ENCODE measurements around the gene HLA-DOA. TPM values are rescaled to one million over a fixed set of nuclear protein-coding genes. Genes with fewer than 3 reads are reported as not detected.

HLA-DOA gene
- total RNA-seq, 1 donor from 2014 or later = 4.1 TPM

GRCh38 chr6:33050014-33050810 lies 40.8 kb upstream of the HLA-DOA start:
- H3K27ac Mint-ChIP-seq = no peak overlapping the region
- peaks cover 11% of the 10 kb centered on the region for H3K27me3 Mint-ChIP-seq
- H3K4me1 Mint-ChIP-seq (ENCODE audit: low read depth) = peaks cover 28% of the 10 kb centered on the region
- no peaks in the 10 kb centered on the region for H3K9me3 Mint-ChIP-seq (ENCODE audit: low read depth)
- DNase-seq (ENCODE audit: low spot score, unreplicated experiment) = no peak
- H3K36me3 Mint-ChIP-seq (ENCODE audit: insufficient read depth) = no peaks in the 10 kb centered on the region
- no peak for TF ChIP-seq CTCF (IDR thresholded peaks at IDR 0.05; ENCODE audit: unreplicated experiment)
- H3K4me3 Mint-ChIP-seq (ENCODE audit: low read depth) = no peak overlapping the region

GRCh38 chr6:33049323-33050013 lies 40.1 kb upstream of the HLA-DOA start:
- H3K27ac Mint-ChIP-seq = no peak overlapping the region
- H3K4me3 Mint-ChIP-seq (ENCODE audit: low read depth) = no peak overlapping the region
- TF ChIP-seq CTCF (IDR thresholded peaks at IDR 0.05; ENCODE audit: unreplicated experiment) = peak; percentile 40
- H3K27me3 Mint-ChIP-seq = peaks cover 11% of the 10 kb centered on the region
- H3K4me1 Mint-ChIP-seq (ENCODE audit: low read depth) = peaks cover 28% of the 10 kb centered on the region
- DNase-seq (ENCODE audit: low spot score, unreplicated experiment) = no peak
- H3K9me3 Mint-ChIP-seq (ENCODE audit: low read depth) = no peaks in the 10 kb centered on the region
- H3K36me3 Mint-ChIP-seq (ENCODE audit: insufficient read depth) = no peaks in the 10 kb centered on the region

- H3K27ac Mint-ChIP-seq = no peak overlapping the region
- no peak overlapping the region for H3K4me3 Mint-ChIP-seq (ENCODE audit: low read depth)
- H3K4me1 Mint-ChIP-seq (ENCODE audit: low read depth) = no peaks in the 10 kb centered on the region
- no peaks in the 10 kb centered on the region for H3K27me3 Mint-ChIP-seq
- no peak for DNase-seq (ENCODE audit: low spot score, unreplicated experiment)
- TF ChIP-seq CTCF (IDR thresholded peaks at IDR 0.05; ENCODE audit: unreplicated experiment) = no peak
- no peaks in the 10 kb centered on the region for H3K36me3 Mint-ChIP-seq (ENCODE audit: insufficient read depth)
- H3K9me3 Mint-ChIP-seq (ENCODE audit: low read depth) = peaks cover 11% of the 10 kb centered on the region
These were observed 30.8 kb upstream of the HLA-DOA start for GRCh38 chr6:33040157-33040556.

- no peaks in the 10 kb centered on the region for H3K36me3 Mint-ChIP-seq (ENCODE audit: insufficient read depth)
- H3K4me3 Mint-ChIP-seq (ENCODE audit: low read depth) = no peak overlapping the region
- TF ChIP-seq CTCF (IDR thresholded peaks at IDR 0.05; ENCODE audit: unreplicated experiment) = no peak
- H3K4me1 Mint-ChIP-seq (ENCODE audit: low read depth) = no peaks in the 10 kb centered on the region
- H3K27me3 Mint-ChIP-seq = peaks cover 3% of the 10 kb centered on the region
- H3K9me3 Mint-ChIP-seq (ENCODE audit: low read depth) = peaks cover 7% of the 10 kb centered on the region
- DNase-seq (ENCODE audit: low spot score, unreplicated experiment) = no peak
- no peak overlapping the region for H3K27ac Mint-ChIP-seq
These were observed 27.1 kb upstream of the HLA-DOA start for GRCh38 chr6:33036535-33036934.

GRCh38 chr6:33034554-33034953 lies 25.2 kb upstream of the HLA-DOA start:
- H3K9me3 Mint-ChIP-seq (ENCODE audit: low read depth) = peaks cover 7% of the 10 kb centered on the region
- no peak for TF ChIP-seq CTCF (IDR thresholded peaks at IDR 0.05; ENCODE audit: unreplicated experiment)
- H3K4me1 Mint-ChIP-seq (ENCODE audit: low read depth) = no peaks in the 10 kb centered on the region
- H3K36me3 Mint-ChIP-seq (ENCODE audit: insufficient read depth) = no peaks in the 10 kb centered on the region
- no peak for DNase-seq (ENCODE audit: low spot score, unreplicated experiment)
- no peak overlapping the region for H3K4me3 Mint-ChIP-seq (ENCODE audit: low read depth)
- peaks cover 21% of the 10 kb centered on the region for H3K27me3 Mint-ChIP-seq
- H3K27ac Mint-ChIP-seq = no peak overlapping the region

Measured in progenitor cell of endocrine pancreas (in vitro differentiated cells).